ENCODE data around the gene SLC25A33.

- no peak for TF ChIP-seq CTCF (optimal IDR thresholded peaks at IDR 0.05 in 1 of 3, IDR thresholded peaks at IDR 0.05 in 1 of 3, conservative IDR thresholded peaks at IDR 0.05 in 1 of 3; ENCODE audit: extremely low read depth in 1 of 3, insufficient read depth in 2 of 3, low read length in 3 of 3)
- no peak for TF ChIP-seq EZH2 (IDR thresholded peaks at IDR 0.05; ENCODE audit: low read length)
These were observed at the start of gene SLC25A33 for GRCh38 chr1:9539165-9539828.
